Loucy (cell line): Measurements from ENCODE around the gene IQCE.

Experiments
- CTCF ChIP-seq: fragments of 200-600 bp; sonication (generic); conservative IDR thresholded peaks from 2 replicates; pipeline ENCODE4 v1.5.1; 2014; ENCODE audit warnings: mild to moderate bottlenecking, antibody characterized with exemption, low read length
- EZH2phosphoT487 ChIP-seq: fragments of 200-600 bp; IDR thresholded peaks from 2 replicates; pipeline ENCODE4 v1.6.1; 2018; ENCODE audit warnings: antibody characterized with exemption, mild to moderate bottlenecking, moderate library complexity, borderline replicate concordance

- no peak for TF ChIP-seq CTCF
- no peak for TF ChIP-seq EZH2phosphoT487
These were observed 49.4 kb upstream of the IQCE start for GRCh38 chr7:2509298-2509906.
